ENCODE data around the gene ULK4. TPM values are rescaled to one million over a fixed set of nuclear protein-coding genes. Genes with fewer than 3 reads are reported as not detected.

ULK4 gene
- total and polyA plus RNA-seq, 2 of the 4 experiments (the other 2 are of a cell fraction) = 2.7 to 5.0 TPM

GRCh38 chr3:41224120-41224806 is 737.6 kb downstream of the ULK4 start:
- ChIA-PET POLR2A (ENCODE audit: unreplicated experiment) (interaction anchor here (1.4 kb wide), 1 partner anchor 25 kb away, joined by 3 read pairs; the partner anchor contains the start of gene CTNNB1), CTCF (interaction anchor here (1.4 kb wide), 1 partner anchor 17 kb away, joined by 4 read pairs; no protein-coding TSS in a partner anchor)
- no peak overlapping the region for H2BK5ac ChIP-seq (ENCODE audit: low read depth, low read length, poor library complexity, severe bottlenecking)
- H3K4me2 ChIP-seq (ENCODE audit: low read depth, low read length) = no peak overlapping the region
- no peak overlapping the region for H3K56ac ChIP-seq (ENCODE audit: extremely low read depth, insufficient read depth, low read length)
- WGBS, 2 experiments (ENCODE audit: extremely low coverage in 2 of 2, insufficient read length in 1 of 2) = no CpG with 5 or more reads among the region's 3 CpGs
- no peak overlapping the region for H4K91ac ChIP-seq (ENCODE audit: insufficient read depth, low read depth, low read length)
- H4K20me1 ChIP-seq (ENCODE audit: insufficient read depth, low read length) = peaks cover 72% of the 10 kb centered on the region
- intact Hi-C loops (cut with micrococcal nuclease) (no loop called here), in situ Hi-C loops (cut with MboI; ENCODE audit: low sequenced_read_pairs) (loop anchor here (25.0 kb wide), 1 partner anchor 463 kb away; no protein-coding TSS in a partner anchor), dilution Hi-C loops (cut with HindIII; ENCODE audit: low sequenced_read_pairs, unreplicated experiment) (no loop called here)
- no peak overlapping the region for H3K4ac ChIP-seq (ENCODE audit: low read depth, low read length)
- peak; percentile 88 for DNase-seq
- no peak overlapping the region for H2BK120ac ChIP-seq (ENCODE audit: low read depth, low read length)
- TF ChIP-seq CHD1 (IDR thresholded peaks at IDR 0.05; ENCODE audit: low read depth, low read length) (no peak), FOS (IDR thresholded peaks at IDR 0.05; ENCODE audit: low read depth, low read length) (0 out of 2 replicates have a peak, but pooled peaks have one; percentile 19), CEBPB (IDR thresholded peaks at IDR 0.05; ENCODE audit: low read depth, low read length) (peak; percentile 88)
- TF ChIP-seq, protein P1, sequence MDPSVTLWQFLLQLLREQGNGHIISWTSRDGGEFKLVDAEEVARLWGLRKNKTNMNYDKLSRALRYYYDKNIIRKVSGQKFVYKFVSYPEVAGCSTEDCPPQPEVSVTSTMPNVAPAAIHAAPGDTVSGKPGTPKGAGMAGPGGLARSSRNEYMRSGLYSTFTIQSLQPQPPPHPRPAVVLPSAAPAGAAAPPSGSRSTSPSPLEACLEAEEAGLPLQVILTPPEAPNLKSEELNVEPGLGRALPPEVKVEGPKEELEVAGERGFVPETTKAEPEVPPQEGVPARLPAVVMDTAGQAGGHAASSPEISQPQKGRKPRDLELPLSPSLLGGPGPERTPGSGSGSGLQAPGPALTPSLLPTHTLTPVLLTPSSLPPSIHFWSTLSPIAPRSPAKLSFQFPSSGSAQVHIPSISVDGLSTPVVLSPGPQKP (IDR thresholded peaks at IDR 0.05; ENCODE audit: borderline replicate concordance, low read depth, low read length) = no peak
- H2AFZ ChIP-seq (replicated peaks; ENCODE audit: low read length, poor library complexity) = no peak overlapping the region
- no peak overlapping the region for H3K9ac ChIP-seq (ENCODE audit: low read depth, low read length)
- peak overlapping the region; percentile 42; the same call in 1 of the 2 replicates for H3K23ac ChIP-seq (ENCODE audit: low read depth, low read length)
- no peak overlapping the region for H3K27ac ChIP-seq (ENCODE audit: insufficient read depth, low read length)
- no peak overlapping the region for H2BK20ac ChIP-seq (ENCODE audit: low read depth, low read length)
- no peak overlapping the region for H2BK15ac ChIP-seq (ENCODE audit: low read depth, low read length)
- no peak overlapping the region for H3K18ac ChIP-seq (ENCODE audit: low read depth, low read length)
- no peak overlapping the region for H4K5ac ChIP-seq (ENCODE audit: low read depth, low read length)
- H3K4me3 ChIP-seq (ENCODE audit: insufficient read depth, low read depth, low read length) = no peak overlapping the region
- H3K36me3 ChIP-seq (ENCODE audit: control insufficient read depth, insufficient read depth, low read length) = peaks cover 26% of the 10 kb centered on the region
- peaks cover 14% of the 10 kb centered on the region for H3K4me1 ChIP-seq (ENCODE audit: control insufficient read depth, insufficient read depth, low read length)
- H2AK9ac ChIP-seq (replicated peaks; ENCODE audit: low read depth, low read length, poor library complexity) = no peak overlapping the region
- no peaks in the 10 kb centered on the region for H3K27me3 ChIP-seq (ENCODE audit: control insufficient read depth, insufficient read depth, low read length)
- no peak overlapping the region; the same call in 1 of the 2 replicates for H3K14ac ChIP-seq (replicated peaks; ENCODE audit: low read depth, low read length)
- no TSS peak for BruUV-seq (replicated peaks)
- H3K9me1 ChIP-seq (ENCODE audit: insufficient read depth, low read length) = peaks cover 20% of the 10 kb centered on the region
- no peak overlapping the region for H2AK5ac ChIP-seq (ENCODE audit: low read depth, low read length)
- H4K8ac ChIP-seq (ENCODE audit: low read depth in 2 of 2, low read length in 2 of 2) = no peak overlapping the region
- H3K9me3 ChIP-seq (ENCODE audit: control insufficient read depth, insufficient read depth, low read length) = no peaks in the 10 kb centered on the region
- peaks cover 28 to 67% of the 10 kb centered on the region in 2 experiments for H3K79me1 ChIP-seq (ENCODE audit: low read depth in 1 of 2, low read length in 2 of 2)
- peak; percentile 94 for ATAC-seq (ENCODE audit: low read depth)
